Kasumi-1 (cell line): ENCODE measurements around the gene TTC24.
"Not testable (repeated sequence)": the region's sequence is repeated elsewhere in the genome, so short reads cannot be mapped to it uniquely, and the experiment has no call there.

Experiments used
- DNase-seq, 2 experiments: peaks; one replicate each; lab custom pipeline; 2025; lab: John Stamatoyannopoulos, UW

Gene TTC24

DNA sequence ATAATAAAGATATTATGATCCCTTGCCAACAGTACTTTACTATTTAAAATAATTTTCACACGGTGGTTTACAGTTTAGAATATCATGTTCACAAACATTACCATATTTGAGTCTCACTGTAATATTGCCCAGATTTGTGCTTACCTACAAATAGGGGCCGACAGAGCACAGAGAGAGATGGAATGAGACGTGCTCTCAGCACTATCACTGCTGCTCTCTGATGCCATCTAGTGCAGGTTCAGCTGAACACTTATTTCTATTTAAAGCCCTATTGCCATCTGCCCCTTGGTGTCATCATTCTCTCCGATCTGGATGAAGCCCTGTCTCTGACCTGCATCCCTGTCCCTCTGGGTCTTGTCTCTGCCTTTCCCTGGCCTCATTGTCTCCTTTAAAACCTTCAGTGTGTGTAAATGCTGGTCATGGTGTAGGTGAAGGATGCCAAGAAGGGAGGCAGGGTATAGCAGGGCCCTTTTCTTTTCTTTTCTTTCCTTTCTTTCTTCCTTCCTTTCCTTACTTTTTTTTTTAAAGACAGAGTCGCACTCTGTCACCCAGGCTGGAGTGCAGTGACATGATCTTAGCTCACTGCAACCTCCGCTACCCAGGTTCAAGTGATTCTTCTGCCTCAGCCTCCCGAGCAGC is 28.6 kb downstream of the TTC24 start:
- DNase-seq: peak; percentile 94 to 95

DNA sequence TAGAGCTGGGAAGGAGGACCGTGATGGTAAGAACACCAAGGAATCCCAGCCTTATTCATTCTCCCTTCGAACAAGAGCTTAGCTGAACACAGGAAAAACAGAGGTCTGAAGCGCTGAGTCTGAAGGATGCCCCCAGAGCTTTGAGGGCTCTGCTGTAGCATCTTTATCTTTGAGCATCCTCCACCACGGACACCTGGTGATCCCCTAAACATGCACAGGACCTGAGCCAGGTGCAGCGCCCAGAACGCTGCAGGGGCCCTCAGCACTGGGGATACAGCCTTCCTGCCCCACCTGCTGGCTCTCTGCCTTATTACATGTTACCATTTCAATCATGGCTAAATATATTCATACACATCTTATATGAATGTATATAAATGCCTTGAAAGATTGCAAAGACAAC is 29.5 kb downstream of the TTC24 start:
- DNase-seq: peak; percentile 41 to 58

DNA sequence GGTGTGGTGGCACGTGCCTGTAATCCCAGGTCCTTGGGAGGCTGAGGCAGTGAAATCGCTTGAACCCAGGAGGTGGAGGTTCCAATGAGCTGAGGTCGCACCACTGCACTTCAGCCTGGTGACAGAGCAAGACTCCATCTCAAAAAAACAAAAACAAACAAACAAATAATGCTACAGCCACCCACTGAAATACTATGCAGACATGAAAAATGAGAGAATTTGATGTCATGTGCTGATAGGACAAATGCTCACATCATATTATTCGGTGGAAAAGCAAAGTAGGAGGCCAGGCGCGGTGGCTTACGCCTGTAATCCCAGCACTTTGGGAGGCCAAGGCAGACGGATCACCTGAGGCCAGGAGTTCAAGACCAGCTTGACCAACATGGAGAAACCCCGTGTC is 30.5 kb downstream of the TTC24 start:
- DNase-seq: not testable (repeated sequence)

DNA sequence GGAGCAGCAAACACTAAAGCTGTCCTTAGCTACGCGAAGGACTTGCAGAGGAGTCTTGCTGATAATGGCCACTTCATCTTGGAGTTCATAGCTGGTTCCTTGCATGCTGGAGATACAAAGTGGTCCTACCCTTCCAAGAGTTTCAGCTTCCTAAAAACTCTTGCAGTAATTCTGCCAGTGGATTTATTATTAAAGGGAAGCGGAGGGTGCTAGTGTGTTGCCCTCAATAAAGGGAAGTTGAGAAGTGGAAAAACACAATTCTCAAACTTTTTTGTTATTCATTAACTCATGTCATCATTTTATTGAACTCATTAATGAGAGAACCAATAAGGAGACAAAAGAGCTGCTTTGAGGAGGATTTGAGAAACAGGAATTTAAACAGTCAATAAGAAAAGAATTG is 33.1 kb downstream of the TTC24 start:
- no peak for DNase-seq

DNA sequence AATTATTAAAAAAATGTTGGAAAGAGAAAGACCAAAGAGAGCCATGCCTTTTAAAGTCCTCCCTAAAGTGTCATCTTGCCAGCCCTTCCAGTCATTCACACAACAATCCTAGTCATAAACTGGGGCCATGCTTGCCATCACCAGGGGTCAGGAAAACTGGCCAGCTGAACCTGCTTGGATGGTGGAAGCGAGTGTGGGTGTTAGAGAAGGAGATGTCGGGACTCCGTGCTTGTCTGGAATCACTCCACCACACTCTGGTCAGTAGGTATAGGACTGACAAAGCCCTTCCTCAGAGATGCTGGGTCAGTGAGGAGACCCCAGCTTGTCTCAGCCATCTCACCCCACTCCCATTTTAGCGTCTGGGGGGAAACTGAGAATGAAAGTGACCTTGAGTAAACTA is 36.4 kb downstream of the TTC24 start:
- no peak for DNase-seq

DNA sequence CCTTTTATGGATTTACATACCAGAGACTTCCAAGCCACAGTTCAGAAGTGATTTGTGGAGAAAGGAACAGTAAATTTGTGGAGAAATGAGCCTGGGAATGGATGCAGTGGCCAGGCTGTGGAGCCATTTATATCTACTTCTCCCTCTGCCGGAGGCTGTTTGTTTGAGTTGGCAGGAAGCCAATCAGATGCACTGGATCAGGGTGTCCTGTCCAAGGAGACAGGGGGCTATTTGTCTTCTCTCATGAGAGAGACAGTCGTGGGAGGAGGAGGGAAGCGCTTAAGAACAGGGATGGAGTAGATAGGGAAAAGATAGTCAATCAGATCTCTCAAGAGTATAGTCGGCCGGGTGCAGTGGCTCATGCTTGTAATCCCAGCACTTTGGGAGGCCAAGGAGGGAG is 36.9 kb downstream of the TTC24 start:
- no peak for DNase-seq

DNA sequence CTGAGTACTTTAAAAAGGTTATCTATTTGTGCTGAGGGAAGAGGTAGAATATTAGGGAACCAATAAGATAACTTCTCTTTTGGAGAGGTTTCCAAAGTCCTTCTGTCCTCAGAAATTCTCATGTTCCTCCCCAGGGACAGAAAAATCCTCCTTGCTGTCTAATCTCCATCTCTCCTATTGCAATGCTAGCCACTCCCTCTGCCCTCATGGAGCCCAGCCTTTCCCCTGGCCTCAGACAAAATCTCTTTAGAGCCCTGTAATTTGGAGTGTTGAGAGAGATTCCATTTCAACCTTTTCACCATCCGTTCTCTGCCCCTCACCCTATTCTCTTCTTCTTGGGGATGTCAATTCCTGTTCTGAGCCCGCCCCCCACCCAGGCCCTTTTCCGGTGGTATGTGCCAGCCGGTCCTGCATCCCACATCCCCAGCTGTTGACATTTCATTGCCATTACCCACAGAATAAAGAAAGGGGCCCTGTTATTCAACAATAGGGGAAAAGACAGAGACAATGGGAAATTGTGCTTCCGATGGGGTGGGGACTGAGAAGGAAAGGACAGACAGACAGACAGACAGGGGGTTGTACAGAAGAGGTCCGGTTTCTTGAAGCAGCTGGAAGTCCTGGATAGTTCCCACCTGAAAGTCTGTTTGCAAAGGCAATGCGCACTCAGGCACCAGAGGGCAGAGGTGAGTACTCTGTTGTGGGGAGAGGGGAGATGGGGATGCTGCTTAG is 39.5 kb downstream of the TTC24 start, which contains the start of gene HAPLN2:
TSS of gene HAPLN2 (plus strand) at position 563 of the 729 bp plus-strand sequence. CDS start 4,076 bp downstream, outside the sequence.
- peak; percentile 45 to 55 for DNase-seq

DNA sequence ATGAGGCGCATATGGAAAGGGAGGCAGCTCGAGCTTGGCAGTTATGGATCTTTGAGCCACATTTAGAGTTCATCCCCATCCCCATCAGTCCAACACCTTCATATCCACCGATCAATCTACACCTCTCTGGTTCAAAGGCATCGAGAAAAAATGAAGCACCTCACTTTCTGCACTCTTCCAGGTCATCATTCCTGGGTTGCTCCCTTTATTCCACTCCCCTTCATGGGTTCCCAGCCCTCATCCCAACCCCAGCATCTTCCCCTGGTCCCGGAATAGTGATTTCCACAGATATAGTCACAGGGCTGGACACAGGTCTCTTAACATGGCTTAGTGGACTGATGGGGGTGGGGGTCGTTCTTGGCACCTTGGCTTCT is 40.0 kb downstream of the TTC24 start:
- DNase-seq: no peak

DNA sequence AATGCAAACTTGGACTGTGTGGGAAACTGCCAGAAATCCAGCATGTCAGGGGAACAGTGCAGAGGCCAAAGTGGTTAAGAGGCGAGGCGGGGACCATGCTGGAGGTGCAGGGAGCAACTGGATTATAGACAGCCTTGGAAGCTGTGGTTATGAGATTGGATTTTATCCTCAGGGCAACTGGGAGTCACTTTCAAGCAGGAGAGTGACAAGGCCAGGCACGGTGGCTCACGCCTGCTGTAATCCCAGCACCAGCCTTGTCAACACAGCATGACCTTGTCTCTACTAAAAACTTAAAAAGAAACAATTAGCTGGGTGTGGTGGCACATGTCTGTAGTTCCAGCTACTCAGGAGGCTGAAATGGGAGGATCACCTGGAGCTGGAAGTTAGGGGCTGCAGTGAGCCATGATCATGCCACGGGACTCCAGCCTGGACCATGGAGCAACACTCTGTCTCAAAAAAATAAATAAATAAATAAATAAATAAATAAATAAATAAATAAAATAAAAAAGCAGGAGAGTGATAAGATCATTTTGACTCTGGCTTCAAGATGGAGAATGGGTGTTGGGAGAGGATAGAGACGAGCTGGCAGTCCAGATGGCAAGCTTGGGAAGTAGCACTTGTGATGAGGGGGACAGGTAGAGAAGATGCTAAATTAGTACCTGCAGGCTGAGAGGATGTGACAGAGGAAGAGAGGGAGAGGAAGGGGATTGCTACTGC is 43.2 kb downstream of the TTC24 start:
- DNase-seq: no peak

DNA sequence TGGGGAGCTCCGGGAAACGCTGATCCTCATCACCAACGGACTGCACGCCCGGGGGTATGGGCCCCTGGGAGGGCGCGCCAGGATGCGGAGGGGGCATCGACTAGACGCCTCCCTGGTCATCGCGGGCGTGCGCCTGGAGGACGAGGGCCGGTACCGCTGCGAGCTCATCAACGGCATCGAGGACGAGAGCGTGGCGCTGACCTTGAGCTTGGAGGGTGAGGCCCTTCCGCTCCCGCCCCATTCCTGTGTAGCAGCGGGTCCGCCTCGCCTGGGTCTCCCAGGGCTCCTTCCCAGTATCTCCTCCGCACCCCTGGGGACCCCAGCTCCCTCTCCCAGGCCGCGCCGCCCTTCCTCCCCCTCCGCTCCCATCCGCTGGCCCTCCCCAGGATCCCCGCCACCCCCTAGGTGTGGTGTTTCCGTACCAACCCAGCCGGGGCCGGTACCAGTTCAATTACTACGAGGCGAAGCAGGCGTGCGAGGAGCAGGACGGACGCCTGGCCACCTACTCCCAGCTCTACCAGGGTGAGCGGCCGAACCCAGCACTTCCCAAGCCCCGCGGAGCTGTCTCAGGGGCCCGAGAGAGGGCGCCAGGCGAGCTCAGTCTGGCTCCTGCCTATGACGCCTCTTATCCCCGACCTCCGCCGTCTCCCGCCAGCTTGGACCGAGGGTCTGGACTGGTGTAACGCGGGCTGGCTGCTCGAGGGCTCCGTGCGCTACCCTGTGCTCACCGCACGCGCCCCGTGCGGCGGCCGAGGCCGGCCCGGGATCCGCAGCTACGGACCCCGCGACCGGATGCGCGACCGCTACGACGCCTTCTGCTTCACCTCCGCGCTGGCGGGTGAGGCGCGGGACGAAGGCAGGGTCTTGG is 44.7 kb downstream of the TTC24 start:
- DNase-seq: peak; percentile 45 to 49

DNA sequence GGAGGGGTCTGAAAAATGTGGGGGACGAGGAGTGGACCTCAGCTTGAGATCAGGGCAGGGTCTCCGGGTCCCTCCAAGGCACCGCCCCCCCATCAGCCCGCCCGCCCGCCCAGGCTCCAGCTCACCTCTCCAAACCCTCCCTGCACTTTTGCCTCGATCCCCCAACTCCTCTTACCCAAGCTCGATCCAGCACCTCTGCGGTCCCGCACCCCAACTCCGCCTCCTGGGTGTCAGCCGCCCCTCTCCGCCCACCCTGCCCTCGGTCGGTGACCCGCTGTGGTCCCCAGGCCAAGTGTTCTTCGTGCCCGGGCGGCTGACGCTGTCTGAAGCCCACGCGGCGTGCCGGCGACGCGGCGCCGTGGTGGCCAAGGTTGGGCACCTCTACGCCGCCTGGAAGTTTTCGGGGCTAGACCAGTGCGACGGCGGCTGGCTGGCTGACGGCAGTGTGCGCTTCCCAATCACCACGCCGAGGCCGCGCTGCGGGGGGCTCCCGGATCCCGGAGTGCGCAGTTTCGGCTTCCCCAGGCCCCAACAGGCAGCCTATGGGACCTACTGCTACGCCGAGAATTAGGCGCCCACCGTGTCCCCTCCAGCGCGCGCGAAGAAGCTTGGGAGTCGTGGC is 45.4 kb downstream of the TTC24 start:
- no peak for DNase-seq

DNA sequence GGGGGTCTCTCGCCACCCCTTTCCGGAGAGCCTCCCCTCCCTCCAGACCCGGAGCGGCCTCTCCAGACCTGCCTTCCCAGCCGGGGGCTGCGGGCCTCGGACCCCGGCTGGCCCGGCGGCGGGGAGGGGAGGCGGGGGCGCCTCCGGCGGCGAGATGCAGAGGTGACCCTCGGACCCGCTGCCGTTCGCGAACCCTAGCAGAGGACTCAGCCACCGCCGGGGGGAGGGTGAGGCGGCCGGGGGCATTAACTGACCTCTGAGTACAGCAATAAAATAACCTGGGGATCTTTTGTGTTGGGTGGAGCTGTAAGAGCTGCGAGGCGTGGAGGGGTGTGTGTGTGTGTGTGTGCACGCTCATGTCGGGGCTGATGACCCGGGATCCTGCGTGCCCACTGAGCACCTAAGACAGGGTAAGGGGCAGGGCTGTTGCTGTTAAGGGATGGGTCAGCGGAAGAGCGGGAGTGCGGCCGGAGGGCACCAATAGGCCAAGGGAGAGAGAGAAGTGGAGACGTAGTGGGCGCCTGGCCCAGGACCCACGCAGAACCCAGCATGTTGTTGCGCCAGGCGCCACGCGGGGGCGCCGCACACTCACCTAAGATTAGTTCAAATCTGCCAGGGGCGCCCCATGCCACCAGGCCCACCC is 46.0 kb downstream of the TTC24 start:
- peak; percentile 36 to 39 for DNase-seq

DNA sequence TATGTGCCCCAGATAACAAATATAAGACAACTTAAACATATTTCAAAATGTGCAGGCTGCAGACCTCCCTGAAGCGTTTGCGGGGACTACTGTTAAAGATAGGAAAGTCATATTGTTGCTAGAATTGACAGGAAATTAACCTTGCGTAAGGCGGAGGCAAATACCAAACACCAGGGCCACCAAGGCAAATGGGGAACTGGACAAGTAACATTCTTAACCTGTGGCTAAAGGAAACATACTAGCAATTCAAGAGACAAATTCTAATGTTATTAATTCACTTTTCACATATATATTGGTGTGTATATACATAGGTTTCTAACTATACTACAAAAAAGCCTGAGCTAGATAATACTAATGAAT is 46.5 kb downstream of the TTC24 start:
- no peak for DNase-seq

DNA sequence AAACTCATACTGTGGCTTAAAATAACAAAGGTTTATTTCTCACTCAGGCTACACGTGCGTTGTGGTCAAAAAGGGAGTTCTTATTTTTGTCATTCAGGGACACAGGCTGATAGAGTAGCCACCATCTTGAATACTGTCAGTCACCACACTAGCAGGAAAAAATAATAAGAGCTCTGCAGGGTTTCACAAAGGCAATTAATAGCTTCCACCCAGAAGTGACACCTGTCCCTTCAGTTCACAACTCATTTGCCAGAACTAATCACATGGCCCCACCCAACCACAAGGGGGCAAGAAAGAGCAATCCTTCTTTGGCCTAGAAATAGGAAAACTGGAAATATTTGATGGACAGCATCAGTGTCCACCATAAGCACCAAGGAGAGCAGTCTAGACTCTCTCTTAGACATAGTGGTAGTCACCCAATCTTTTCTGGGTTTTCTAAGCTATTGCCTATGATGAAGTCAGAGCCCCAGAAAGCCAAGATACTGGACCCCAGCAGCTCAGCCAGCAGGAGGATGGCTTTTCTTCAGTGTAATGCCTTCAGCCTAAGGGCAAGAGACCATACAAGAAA is 47.9 kb downstream of the TTC24 start:
- DNase-seq: peak; percentile 43 to 54

DNA sequence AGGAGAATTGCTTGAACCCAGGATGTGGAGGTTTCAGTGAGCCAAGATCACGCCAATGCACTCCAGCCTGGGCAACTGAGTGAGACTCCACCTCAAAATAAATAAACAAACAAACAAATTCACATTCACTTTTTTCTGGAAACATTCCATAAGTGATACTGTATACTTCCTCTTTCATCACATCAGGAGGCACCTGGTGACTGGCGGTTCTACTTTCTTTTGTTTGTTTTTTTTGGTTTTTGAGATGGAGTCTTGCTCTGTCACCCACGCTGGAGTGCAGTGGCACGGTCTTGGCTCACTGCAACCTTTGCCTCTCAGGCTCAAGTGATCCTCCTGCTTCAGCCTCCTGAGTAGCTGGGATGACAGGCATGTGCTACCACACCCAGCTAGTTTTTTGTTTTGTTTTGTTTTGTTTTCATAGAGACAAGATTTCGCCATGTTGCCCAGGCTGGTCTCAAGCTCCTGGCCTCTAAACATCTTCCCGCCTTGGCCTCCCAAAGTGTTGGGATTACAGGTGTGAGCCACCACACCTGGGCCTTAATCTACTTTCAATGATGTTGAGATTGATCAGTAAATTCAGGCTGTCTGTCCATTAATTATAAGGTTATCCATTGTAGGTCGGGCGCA is 50.4 kb downstream of the TTC24 start:
- DNase-seq: no peak

DNA sequence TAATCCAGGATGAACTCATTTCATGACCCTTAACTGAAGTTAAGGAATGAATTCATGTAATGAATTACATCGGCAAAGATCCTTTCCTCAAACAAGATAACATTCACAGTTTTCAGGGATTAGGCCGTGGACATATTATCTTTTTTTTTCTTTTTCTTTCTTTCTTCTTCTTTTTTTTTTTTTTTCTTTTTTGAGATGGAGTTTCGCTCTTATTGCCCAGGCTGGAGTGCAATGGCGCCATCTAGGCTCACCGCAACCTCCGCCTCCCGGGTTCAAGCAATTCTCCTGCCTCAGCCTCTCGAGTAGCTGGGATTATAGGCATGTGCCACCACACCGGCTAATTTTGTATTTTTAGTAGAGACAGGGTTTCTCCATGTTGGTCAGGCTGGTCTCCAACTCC is 51.6 kb downstream of the TTC24 start:
- not testable (repeated sequence) for DNase-seq

DNA sequence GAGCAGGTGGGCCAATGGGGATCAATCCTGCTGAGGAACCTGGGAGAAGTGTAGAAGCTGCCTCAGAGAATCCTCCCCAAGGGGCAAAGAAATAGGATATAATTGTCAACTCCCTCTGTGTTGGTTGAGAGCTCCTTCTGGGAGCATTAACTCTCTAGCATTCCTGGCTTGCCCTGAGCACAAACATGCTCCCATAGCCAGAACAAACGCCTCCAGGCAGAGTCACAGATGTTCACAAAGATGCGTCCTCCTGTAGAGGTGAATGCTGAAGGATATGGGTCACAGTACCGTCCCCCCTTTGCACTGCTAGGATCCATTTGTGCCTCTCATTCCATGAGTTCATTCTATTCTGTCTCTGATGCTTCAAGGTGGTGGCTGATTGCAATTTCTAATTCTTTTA is 52.8 kb downstream of the TTC24 start:
- DNase-seq: no peak
